Dermis blood vessel endothelial cell (primary cell): ENCODE results near the gene CCDC7. TPM values are rescaled to one million over a fixed set of nuclear protein-coding genes. Genes with fewer than 3 reads are reported as not detected.
A peak's percentile ranks its signal among the peaks of the same experiment; 100 is the strongest.
"Not testable (repeated sequence)": the region's sequence is repeated elsewhere in the genome, so short reads cannot be mapped to it uniquely, and the experiment has no call there.

Source experiments
- DNase-seq: peaks from one replicate; pipeline ENCODE4 v3.0.0; 2010
- total RNA-seq: library from RNA; depleted of rRNA; stranded (reverse); fragments of >200 nt; gene quantifications from 2 replicates; pipeline ENCODE4 v1.2.3, GENCODE V29; 2014

Gene CCDC7
- total RNA-seq, result 4.3 and 13.6 TPM in 2 replicates

DNA sequence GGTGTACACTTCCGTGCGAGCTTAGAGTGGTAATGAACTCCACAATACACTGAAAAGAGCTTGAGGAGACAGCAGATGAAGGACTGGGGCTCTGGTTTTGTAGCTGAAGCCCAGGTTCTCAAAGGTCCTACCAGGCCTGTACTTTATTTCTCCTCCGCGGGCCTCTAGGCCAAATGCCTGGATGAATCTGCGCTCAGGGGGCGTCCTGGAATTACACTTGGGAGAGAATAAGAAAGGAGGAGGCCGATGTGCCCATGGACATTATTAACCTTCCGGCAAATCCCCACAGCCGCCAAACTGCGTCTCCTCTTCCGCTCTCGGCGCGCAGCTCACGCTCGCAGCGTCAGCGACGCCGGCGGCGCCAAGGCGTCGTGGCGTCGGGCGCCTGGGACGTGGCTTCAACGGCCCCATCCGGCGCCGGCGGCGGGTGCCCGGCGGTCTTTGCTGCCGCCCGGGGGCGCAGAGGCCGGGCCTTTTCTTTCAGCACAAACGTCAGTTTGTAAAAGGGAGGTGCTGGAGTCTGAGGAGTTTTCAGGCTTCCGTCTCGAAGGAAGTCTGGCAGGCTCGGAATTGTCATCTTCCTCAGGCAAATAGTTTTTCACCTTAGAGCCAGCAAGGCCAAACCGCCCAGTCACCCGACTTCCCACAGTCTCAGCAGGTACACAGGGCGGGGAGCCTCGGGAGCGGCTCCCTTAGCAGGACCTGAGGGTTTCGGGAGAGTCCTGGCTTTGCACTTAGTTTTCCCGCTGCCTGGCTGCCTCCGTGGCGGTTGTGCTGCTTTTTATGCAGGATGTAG is at the start of gene CCDC7:
Gene CCDC7, plus strand, starts transcription at position 401 of the 796 bp plus-strand sequence. CDS start 5,503 bp downstream, outside the sequence.
- DNase-seq, result peak; percentile 93

DNA sequence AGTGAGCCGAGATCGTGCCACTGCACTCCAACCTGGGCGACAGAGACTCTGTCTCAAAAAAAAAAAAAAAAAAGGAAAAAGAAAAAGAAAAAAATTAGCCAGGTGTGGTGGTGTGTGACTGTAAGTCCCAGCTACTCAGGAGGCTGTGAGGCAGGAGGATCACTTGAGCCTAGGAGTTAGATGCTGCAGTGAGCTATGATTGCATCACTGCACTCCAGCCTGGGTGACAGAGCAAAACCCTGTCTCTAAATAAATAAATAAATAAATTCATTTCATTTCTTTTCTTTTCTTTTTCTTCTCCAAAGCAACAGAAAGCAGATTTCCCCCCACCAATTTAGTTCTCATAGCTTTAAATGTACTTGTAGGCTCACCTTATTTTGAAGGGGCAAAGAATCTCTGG is 48.8 kb upstream of the CCDC7 start:
- not testable (repeated sequence) for DNase-seq

DNA sequence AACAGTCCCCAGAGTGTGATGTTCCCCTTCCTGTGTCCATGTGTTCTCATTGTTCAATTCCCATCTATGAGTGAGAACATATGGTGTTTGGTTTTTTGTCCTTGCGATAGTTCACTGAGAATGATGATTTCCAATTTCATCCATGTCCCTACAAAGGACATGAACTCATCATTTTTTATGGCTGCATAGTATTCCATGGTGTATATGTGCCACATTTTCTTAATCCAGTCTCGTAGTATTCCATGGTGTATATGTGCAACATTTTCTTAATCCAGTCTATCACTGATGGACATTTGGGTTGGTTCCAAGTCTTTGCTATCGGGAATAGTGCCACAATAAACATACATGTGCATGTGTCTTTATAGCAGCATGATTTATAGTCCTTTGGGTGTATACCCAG is 46.2 kb upstream of the CCDC7 start:
- DNase-seq, result not testable (repeated sequence)

DNA sequence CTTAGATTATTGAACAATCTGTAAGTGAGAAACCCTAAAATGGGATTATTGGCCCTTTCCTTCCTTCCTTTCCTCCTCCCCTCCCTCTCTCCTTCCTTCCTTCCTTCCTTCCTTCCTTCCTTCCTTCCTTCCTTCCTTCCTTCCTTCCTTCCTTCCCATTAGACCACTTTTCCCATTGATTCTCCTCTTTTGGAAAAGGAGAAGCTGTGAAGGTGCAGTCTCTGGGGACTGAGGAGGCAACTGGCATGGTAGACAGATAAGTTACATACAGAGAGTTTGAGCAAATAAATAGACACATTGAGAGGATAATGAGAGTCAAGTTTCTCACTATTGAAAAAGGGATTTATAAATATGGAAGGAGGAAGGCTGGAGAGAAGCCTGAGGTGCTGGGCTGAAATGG is 45.0 kb upstream of the CCDC7 start:
- no peak for DNase-seq

DNA sequence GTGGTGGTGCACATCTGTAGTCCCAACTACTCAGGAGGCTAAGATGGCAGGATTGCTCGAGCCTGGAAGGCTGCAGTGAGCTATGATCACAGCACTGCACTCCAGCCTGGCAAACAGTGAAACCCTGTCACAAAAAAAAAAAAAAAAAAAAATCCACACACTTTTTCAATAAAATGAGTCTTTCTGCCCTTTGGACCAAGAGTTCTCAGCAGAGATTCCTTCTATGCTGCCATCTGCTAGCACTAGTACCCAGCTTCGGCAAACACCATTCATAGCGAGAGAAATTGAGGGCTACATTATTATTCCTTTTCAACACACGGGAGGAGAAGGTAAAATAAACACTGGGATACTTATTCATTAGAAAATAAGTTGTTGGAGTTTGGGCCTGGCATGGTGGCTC is 43.4 kb upstream of the CCDC7 start:
- no peak for DNase-seq

DNA sequence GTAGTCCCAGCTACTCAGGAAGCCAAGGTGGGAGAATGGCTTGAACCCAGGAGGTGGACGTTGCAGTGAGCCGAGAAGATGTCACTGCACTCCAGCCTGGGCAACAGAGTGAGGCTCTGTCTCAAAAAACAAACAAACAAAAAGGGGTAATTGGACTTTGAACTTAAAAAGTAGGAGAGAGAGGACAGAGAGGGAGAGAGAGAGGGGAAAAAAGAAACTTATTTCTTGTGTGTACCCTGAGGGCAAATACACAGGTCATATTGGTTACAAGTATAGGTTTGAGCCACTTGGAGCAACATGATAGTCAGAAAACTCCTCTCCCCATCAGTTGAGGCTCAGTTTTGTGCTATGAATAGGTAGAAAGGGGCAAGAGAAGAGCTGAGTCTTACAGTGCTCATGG is 42.8 kb upstream of the CCDC7 start:
- DNase-seq, result no peak

DNA sequence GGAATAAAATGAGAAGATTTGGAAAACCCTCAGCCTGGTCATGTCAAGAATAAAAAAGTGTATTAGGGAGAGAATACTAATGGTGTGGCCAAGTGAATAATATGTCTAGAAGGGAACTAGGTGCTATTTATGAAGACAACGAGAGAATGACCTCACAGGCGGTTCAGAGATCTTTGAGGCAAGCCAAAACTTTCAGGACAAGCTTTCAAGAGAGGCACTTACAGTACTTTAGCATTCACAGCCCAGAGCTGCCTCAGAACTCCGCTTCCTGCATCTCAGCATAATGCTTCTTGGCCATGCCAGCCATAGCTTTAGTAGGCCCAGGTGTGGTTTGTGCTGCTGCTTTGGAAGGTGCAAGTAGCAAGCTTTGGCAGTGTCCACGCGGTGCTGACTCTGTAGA is 37.2 kb upstream of the CCDC7 start:
- no peak for DNase-seq

DNA sequence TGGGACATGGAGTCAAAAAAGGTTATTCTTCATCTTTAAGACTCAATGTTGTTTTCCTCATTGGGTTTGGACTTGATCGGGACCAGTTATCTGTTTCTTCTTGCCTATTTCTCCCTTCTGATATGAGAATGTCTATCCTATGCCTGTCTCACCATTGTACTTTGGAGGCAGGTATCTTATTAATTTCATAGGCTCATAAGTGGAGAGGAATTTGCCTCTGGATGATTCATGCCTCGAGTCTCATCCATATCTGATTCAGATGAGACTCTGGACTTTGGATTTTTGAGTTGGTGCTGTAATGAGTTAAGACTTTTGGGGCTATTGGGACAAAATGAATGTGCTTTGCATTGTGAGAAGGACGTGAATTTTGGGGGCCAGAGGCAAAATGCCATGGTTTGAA is 36.2 kb upstream of the CCDC7 start:
- no peak for DNase-seq

DNA sequence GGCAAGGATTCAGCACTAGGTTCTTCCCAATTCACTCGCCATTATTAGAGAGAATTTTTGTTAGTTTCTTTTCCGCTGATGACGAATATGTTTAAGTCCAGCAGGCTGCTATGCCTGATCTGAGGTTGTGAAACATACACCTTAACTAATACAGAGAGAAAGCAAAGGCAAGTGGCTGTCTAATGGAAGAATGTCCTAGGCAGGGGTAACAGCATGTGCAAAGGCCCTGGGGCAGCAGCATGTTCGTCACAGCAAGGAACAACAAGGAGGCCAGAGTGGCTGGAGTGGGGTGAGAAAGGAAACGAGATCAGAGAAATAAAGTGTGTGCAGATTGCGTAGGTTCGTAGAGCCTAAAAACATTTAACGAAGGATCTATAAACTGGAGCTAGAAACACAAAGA is 35.4 kb upstream of the CCDC7 start:
- DNase-seq, result no peak

DNA sequence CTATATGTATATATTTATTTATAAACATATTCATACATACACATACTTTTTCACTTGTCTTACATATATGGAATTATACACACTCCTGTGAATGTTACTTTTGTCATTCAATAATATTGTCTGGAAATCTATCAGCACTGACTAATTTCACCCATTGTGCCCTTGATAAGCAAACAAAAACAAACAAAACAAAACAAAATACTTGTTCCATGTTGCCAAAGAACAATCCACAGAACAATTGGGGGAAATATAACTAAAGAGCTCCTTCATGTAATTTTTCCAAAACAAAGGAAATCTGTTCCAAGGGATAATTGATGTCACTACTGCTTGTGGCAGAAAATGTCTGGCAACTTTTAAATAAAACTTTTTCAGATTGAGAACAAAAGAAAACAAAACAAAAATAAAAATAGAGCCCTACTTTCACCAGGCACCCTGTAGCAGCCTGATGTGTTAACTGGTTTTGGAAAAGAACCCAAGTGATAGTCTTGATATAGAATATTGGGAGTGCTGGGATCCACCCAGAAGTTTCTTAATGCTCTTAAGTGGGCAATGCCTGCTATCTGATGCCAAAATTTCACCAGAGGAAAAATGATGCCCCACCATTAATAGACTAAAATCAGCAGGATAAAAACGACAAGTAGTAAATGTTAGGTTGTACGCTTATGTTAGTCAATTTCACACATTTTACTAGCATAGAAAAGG is 34.0 kb upstream of the CCDC7 start:
- DNase-seq, result peak; percentile 74

DNA sequence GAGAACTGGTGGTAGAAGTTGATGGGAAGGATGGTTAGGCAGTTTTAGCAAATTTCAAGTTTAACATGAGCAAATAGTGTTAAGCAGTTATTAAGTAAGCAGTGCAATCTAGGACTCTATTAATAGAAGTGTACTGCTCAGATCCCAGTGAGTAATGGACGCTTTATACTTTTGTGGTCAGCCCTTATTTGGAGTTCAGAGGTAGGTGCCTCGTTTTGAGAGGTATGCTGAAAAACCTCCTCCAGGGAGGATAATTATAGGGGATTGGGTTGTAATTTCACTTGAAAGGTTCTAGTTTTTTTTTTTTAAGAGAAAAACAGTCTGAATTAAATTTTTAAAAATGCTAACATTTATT is 33.5 kb upstream of the CCDC7 start:
- DNase-seq, result no peak

DNA sequence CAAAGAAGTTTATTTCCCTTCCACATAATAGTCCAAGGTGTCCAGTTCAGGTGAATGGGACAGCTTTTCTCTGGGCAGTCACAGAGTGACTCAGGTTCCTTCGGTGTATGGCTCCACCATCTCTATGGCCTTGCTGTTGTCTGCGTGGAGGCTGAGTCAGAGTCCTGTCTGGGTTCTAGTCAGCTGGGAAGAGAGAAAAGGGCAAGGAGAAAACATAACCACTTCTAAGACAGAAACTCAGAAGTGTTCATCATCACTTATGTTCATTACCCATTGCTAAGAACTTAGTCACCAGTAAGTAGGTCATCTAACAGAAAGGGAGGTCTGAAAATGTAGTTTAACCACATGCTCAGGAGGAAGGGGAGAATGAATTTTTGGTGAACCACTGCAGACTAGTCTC is 32.4 kb upstream of the CCDC7 start:
- DNase-seq, result peak; percentile 34

DNA sequence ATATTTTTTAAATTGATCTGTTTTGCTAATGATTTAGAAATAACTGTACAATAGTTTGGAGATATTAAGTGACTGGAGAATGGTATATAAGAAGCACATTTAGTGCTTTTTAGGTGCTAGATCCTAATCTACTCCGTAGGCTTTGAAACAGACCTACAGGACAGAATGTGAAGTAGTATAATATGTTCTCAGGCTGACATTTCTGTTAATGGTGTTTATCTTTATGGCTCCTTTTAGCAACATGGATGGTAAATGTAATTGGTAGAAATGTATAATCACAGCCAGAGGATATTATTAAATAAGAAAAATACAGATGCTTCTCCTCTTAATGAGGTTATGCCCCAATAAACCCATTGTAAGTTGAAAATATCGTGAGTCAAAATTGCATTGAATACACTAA is 30.6 kb upstream of the CCDC7 start:
- no peak for DNase-seq

DNA sequence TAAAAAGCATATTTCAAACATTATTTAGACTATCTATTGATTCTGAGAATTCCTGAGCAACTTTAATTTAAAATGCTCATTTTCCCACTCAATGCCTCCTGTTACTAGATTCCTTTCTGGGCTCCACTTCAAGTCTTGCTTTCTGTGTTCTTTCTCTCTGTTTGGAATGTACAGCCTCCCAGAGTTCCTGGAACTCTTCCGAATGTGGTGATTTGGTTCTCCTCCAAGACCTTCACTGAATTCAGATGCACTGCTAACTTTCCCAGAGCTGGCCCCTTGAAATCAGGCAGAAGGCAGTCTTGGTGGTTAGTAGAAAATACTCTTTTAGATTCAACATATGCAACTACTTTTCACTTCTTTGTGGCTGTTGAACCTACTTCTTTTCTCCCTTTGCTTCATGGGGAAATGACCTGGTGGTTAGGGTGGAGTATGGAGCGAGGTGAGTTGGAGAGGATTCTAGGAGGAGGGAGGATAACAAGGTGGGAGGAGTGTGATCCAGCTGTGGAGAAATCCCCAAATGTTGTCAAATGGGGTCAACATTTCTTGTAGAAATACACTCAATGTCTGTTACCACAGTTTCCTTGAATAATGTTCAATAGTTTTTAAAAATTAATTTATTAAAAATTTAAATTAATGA is 27.9 kb upstream of the CCDC7 start:
- no peak for DNase-seq

DNA sequence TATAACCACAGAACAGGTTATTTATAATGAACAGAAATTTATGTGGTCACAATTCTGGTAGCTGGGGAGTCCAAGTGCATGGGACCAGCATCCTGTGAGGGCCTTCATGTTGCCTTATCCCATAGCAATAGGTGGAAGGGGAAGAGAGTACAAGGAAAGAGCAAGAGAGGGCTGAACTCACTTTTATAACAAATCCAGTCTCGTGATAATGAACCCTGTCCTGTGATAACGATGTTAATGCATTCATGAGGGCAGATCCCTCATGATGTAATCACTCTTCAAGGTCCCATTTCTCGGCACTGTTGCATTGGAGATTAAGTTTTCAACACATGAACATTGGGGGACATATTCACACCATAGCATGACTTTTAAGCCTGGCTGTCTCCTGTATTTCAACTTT is 27.4 kb upstream of the CCDC7 start:
- no peak for DNase-seq

DNA sequence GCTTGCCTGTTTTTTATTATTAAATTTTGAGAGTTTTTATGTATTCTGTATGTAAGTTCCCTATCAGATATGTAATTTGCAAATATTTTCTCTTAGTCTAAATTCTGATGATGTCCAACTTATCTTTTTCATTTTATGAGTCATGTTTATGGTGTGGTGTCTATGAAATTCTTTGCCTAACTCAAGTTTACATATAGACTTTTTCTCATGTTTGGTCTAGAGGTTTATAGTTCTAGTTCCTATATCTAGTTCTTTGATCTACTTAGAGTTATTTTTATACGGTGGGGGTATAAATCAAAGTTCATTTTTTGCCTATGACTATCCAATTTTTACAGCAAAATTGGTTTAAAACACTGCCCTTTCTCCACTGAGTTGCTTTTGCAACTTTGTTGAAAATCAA is 26.3 kb upstream of the CCDC7 start:
- no peak for DNase-seq

DNA sequence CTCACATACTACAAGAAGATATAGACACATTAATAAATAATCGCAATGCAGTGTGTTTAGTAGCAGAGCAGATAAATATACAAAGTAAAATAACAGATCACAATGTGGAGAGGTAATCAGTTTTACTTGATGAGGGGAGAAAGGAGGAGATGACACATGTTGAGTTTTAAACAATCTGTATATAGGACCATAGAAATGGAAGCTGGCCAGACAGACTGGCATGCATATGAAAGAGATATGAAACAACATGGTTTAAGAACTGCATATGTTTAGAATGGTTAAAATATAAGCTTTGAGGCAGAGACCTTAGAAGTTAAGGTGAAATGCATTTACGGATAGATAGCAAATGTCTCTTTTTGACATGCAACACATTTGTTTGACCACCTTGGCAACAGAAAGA is 19.8 kb upstream of the CCDC7 start:
- DNase-seq, result no peak

DNA sequence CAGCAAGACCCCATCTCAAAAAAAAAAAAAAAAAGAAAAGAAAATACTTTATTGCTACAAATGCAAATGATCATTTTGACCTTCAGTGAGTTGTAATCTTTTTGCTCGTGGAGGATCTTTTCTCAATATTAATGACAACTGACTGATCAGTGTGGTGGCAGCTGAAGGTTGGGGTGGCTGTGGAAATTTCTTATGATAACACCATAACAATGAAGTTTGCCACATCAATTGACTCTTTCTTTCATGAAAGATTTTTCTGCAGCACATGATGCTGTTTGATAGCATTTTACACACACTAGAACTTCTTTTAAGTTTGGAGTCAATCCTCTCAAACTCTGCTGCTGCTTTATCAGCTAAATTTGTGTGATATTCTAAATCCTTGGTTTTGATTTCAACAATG is 12.4 kb upstream of the CCDC7 start:
- DNase-seq, result no peak

DNA sequence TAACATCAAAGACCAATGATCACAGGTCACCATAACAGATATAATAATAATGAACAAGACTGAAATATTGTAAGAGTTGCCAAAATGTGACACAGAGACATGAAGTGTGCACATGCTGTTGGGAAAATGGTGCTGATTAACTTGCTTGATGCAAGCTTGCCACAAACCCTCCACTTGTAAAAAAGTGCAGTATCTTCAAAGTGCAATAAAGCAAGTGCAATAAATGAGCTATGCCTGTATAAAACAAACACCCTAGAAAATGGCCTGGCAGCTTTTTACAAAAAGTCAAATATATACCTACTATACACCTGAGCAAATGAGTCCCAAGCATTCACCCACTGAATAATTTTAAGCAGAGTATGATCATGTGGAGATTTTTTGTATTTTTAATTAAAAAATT is 9.7 kb upstream of the CCDC7 start:
- no peak for DNase-seq

DNA sequence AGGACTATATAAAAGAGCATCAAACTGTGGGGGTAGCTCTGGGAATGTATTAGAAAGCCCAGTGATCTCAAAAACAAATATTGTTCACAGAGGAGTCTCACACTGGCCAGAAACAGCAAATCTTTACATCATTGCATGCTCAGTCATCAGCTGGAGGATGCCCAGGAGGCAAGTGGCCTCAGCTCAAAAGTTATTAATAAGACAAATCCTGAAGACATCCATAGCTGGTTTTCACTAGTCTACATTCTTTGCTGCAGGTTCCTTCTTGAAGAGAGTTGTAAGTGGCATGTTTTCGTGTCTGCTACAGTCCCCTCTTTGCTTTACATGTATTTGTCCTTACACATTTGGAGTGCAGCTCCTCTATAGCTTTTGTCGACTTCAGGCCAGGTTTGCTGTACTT is 8.6 kb upstream of the CCDC7 start:
- no peak for DNase-seq

DNA sequence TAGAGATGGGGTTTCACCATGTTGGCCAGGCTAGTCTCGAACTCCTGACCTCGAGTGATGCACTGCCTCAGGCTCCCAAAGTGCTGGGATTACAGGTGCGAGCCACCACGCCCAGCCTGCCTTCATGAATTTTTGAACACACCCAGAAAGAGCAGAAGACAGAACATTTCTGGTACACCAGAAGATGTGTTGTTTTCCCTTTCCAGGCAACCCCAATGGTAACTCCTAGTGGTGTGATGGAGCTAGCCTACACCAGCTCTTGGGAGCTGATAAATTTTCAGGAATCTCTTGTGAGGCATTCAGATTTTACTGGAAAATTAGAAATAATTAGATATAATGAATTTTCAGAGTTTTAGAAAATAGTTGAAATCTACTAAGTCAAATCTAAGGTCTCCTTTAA is 904 bp upstream of the CCDC7 start:
- DNase-seq, result no peak

DNA sequence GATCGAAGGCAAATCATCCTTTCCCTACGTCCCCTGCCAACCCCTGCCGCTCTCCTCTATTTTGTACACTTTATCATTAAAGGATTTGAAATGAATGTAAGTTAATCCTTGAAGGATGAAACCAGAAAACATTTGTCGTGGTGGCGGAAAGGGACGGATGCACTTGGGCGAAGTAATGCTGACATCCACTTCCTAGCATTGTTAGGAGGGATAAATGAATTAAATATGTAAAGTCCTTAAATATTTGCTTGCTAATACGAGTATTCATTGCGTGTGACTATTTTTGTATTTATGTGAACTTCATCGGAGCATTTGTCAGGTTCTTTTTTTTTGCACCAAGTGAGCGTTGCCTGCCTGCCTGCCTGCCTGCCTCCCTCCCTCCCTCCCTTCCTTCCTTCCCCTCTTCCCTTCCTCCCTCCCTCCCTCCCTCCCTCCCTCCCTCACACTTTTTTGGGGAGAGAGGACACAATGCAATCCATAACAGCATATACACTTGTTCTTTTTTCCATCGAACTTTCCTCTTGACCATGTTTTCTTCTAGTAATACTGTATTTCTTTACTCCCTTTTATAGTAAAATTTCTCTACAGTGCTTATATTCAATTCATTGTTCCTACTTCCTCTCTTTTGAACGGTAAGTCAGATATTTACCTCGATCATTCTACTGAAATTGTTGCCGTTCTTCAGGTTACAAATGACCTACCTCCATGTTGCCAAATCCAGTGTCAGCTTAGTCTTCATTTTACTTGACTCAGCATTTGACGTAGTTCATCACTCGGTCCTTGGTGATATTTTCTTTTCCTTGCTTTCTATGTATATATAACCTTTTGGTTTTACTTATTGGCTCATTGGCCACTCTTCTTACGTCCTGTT is 831 bp downstream of the CCDC7 start:
- peak; percentile 20 for DNase-seq

DNA sequence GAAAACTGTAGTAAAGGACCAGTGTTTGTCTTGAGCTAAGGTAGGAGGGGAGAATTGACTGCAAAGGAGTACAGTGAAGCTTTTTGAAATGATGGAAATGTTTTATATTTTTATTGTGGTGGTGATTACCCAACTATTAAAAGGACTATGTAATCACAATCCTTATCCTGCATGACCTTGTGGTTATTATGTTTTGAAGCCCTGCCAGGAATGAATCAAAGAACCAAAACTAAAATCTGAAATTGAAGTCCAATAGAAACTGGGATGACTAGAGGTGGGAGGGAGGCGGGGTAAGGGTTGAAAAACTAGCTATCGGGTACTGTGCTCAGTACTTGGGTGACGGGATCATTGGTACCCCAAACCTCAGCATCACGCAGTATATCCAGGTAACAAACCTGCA is 8.2 kb downstream of the CCDC7 start:
- no peak for DNase-seq
